ENCODE measurements around the gene N4BP2L2.

DNA sequence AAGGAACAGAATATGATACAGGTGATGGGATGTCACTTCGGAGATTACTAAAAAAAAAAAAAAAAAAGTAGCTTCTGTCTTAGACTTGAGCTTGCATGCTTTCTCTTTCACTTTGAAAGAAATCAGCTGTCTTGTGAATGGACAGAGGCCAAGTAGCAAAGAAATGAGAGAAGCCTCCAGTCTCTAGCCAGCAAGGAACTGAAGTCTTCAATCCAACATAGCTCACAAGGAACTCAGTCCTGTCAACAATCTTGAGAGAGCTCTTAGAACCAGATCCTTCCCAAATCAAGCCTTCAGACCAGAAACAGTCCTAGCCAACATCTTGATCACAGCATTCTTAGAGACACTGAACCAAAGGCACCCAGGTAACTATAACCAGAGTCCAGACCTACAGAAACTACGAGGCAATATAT lies 7.7 kb downstream of the N4BP2L2 start:
- no peak for TF ChIP-seq POLR2A (IDR thresholded peaks at IDR 0.05; ENCODE audit: low read depth, low read length)
- no peak for TF ChIP-seq POLR2AphosphoS5 (IDR thresholded peaks at IDR 0.05; ENCODE audit: low read depth, low read length)
